ENCODE measurements around the gene HES1.
"Not testable (repeated sequence)": the region's sequence is repeated elsewhere in the genome, so short reads cannot be mapped to it uniquely, and the experiment has no call there.

The HES1 gene

GRCh38 chr3:194142156-194142910 is 6.4 kb downstream of the HES1 start:
- DNase-seq = peak; percentile 64

GRCh38 chr3:194145702-194146101 is 9.8 kb downstream of the HES1 start:
- DNase-seq = no peak

- DNase-seq = no peak
Observed at GRCh38 chr3:194147679-194148078, 11.7 kb downstream of the HES1 start.

GRCh38 chr3:194148383-194148782 is 12.4 kb downstream of the HES1 start:
- DNase-seq = peak; percentile 28

GRCh38 chr3:194150252-194150934 is 14.4 kb downstream of the HES1 start:
- DNase-seq = no peak

- not testable (repeated sequence) for DNase-seq
Observed at GRCh38 chr3:194150935-194151302, 15.0 kb downstream of the HES1 start.

- no peak for DNase-seq
Observed at GRCh38 chr3:194154346-194154745, 18.4 kb downstream of the HES1 start.

- DNase-seq = no peak
Observed at GRCh38 chr3:194156095-194156494, 20.1 kb downstream of the HES1 start.

GRCh38 chr3:194158942-194159439 is 23.0 kb downstream of the HES1 start:
- no peak for DNase-seq

- DNase-seq = no peak
Observed at GRCh38 chr3:194160158-194160557, 24.2 kb downstream of the HES1 start.

- no peak for DNase-seq
Observed at GRCh38 chr3:194161131-194162045, 25.4 kb downstream of the HES1 start.

GRCh38 chr3:194162070-194162678 is 26.2 kb downstream of the HES1 start:
- no peak for DNase-seq

GRCh38 chr3:194162817-194163584 is 27.1 kb downstream of the HES1 start:
- DNase-seq = no peak

GRCh38 chr3:194163697-194164096 is 27.7 kb downstream of the HES1 start:
- DNase-seq = peak; percentile 4

GRCh38 chr3:194164861-194165260 is 28.9 kb downstream of the HES1 start:
- DNase-seq = no peak

GRCh38 chr3:194165271-194166018 is 29.5 kb downstream of the HES1 start:
- no peak for DNase-seq

GRCh38 chr3:194166682-194167479 is 30.9 kb downstream of the HES1 start:
- no peak for DNase-seq

- no peak for DNase-seq
Observed at GRCh38 chr3:194167480-194168282, 31.7 kb downstream of the HES1 start.

GRCh38 chr3:194168994-194169393 is 33.0 kb downstream of the HES1 start:
- no peak for DNase-seq
